ENCODE data around the gene PTPRN2. TPM values are rescaled to one million over a fixed set of nuclear protein-coding genes. Genes with fewer than 3 reads are reported as not detected.

The PTPRN2 gene
- total and polyA plus RNA-seq, 2 donors (not counting 1 experiment from before 2014, with no cell fraction given): 0.54 to 1.2 TPM

DNA sequence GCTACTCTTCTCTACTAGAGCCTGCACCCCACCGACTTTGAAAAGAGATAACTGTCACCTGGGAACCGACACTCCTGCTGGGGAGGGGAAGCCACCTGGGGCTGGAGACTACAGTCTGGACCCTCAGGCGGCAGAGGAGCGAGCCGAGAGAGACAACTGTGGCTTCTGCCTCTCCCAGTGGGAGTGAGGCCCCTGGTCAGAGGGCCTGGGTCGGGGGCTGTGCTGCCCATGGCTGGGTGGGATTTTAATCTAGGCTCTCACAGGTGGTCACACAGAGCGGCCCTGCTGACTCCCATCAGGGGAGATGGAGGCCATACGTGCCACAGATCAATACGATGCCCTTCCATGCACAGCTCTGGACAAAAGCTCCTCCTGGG is 878.7 kb downstream of the PTPRN2 start:
- DNase-seq (ENCODE audit: low read depth in 2 of 2): no peak

DNA sequence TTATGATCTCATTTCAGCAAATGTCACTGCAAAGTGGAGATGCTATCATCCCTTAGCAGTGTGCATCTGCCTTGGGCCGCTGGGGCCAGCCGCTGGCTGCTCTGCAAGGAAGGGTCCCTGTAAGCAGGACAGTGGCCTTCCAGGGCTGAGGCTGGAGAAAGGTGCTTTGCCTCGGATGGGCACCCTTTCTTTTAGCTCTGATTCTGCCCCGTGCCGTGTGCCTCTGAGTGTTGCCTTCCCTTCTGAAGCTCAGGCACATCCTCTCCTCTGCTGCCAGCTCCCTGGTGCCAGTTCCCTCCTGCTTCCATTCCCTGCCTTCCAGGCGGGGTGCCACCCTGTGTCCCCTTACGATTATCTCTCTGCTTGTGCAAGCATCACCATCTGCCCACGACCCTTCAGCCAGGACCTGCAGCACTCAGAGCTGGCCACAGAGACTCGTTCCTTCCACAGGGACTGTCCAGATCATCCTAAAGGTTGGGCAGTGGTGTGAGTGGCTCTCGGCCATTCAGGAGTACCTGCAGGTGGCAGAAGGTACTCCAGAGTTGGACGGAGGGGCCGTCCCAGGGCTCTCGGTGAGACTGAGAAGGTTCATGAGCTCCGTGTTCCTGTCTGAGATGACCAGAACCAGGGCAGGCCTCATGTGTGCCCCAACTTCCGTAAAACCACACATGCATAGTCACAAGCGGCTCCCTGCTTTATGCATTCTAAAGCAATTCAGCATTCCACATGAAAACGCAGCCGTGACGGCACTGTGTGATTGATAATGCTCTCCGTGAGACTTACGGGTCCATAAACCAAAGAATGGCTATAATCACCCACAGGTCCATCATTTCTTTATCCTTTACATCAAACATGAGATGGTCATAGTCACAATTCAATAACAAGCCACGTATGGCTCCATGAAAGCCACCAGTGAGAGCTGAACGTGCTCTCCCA is 879.4 kb downstream of the PTPRN2 start:
- no peak overlapping the region for H3K9ac ChIP-seq (ENCODE audit: insufficient read depth, low read length)
- DNase-seq (ENCODE audit: low read depth in 2 of 2): no peak
- H3K27me3 ChIP-seq (ENCODE audit: control insufficient read depth, insufficient read depth, low read length): no peaks in the 10 kb centered on the region
- no peaks in the 10 kb centered on the region for H3K36me3 ChIP-seq (ENCODE audit: control insufficient read depth, insufficient read depth, low read length)
- H3K4me2 ChIP-seq (ENCODE audit: extremely low read depth, insufficient read depth, low read length): no peak overlapping the region
- H4K20me1 ChIP-seq (ENCODE audit: control insufficient read depth, extremely low read depth, insufficient read depth, low read length): no peaks in the 10 kb centered on the region
- no peaks in the 10 kb centered on the region for H3K79me2 ChIP-seq (ENCODE audit: control insufficient read depth, insufficient read depth, low read length)
- H3K9me3 ChIP-seq (ENCODE audit: control insufficient read depth, insufficient read depth, low read depth, low read length): no peaks in the 10 kb centered on the region
- no peak overlapping the region for H2AFZ ChIP-seq (ENCODE audit: low read length)
- H3K4me3 ChIP-seq (replicated peaks in 1 of 4; ENCODE audit: control extremely low read depth in 1 of 4, insufficient read depth in 1 of 4, low read depth in 3 of 4, low read length in 4 of 4): no peak overlapping the region
- no peak overlapping the region for H3K27ac ChIP-seq (ENCODE audit: insufficient read depth, low read length)
- no peak for TF ChIP-seq CTCF (conservative IDR thresholded peaks at IDR 0.05 in 1 of 2, IDR thresholded peaks at IDR 0.05 in 1 of 2; ENCODE audit: low read depth in 1 of 2, low read length in 2 of 2)
- TF ChIP-seq EZH2 (IDR thresholded peaks at IDR 0.05; ENCODE audit: low read length, missing control alignments): no peak
- no peaks in the 10 kb centered on the region for H3K4me1 ChIP-seq (ENCODE audit: control insufficient read depth, extremely low read depth, insufficient read depth, low read length)

More for the DNA sequence above, 878.7 kb downstream of the PTPRN2 start:
- Histone ChIP-seq H3K4me3 (replicated peaks in 1 of 4; ENCODE audit: control extremely low read depth in 1 of 4, insufficient read depth in 1 of 4, low read depth in 3 of 4, low read length in 4 of 4) (no peak overlapping the region), H3K4me1 (ENCODE audit: control insufficient read depth, extremely low read depth, insufficient read depth, low read length) (no peaks in the 10 kb centered on the region), H3K9ac (ENCODE audit: insufficient read depth, low read length) (no peak overlapping the region), H3K79me2 (ENCODE audit: control insufficient read depth, insufficient read depth, low read length) (no peaks in the 10 kb centered on the region), H2AFZ (ENCODE audit: low read length) (no peak overlapping the region), H3K27me3 (ENCODE audit: control insufficient read depth, insufficient read depth, low read length) (no peaks in the 10 kb centered on the region), H3K27ac (ENCODE audit: insufficient read depth, low read length) (no peak overlapping the region), H3K36me3 (ENCODE audit: control insufficient read depth, insufficient read depth, low read length) (no peaks in the 10 kb centered on the region), H4K20me1 (ENCODE audit: control insufficient read depth, extremely low read depth, insufficient read depth, low read length) (no peaks in the 10 kb centered on the region), H3K9me3 (ENCODE audit: control insufficient read depth, insufficient read depth, low read depth, low read length) (no peaks in the 10 kb centered on the region), H3K4me2 (ENCODE audit: extremely low read depth, insufficient read depth, low read length) (no peak overlapping the region)
- TF ChIP-seq CTCF (conservative IDR thresholded peaks at IDR 0.05 in 1 of 2, IDR thresholded peaks at IDR 0.05 in 1 of 2; ENCODE audit: low read depth in 1 of 2, low read length in 2 of 2): no peak
- TF ChIP-seq EZH2 (IDR thresholded peaks at IDR 0.05; ENCODE audit: low read length, missing control alignments): no peak

GRCh38 chr7:157704365-157704764 is 883.3 kb downstream of the PTPRN2 start:
- H3K9me3 ChIP-seq (ENCODE audit: control insufficient read depth, insufficient read depth, low read depth, low read length): no peaks in the 10 kb centered on the region
- H3K36me3 ChIP-seq (ENCODE audit: control insufficient read depth, insufficient read depth, low read length): no peaks in the 10 kb centered on the region
- TF ChIP-seq EZH2 (IDR thresholded peaks at IDR 0.05; ENCODE audit: low read length, missing control alignments) (no peak), CTCF (conservative IDR thresholded peaks at IDR 0.05 in 1 of 2, IDR thresholded peaks at IDR 0.05 in 1 of 2; ENCODE audit: low read depth in 1 of 2, low read length in 2 of 2) (no peak)
- no peak overlapping the region for H2AFZ ChIP-seq (ENCODE audit: low read length)
- no peaks in the 10 kb centered on the region for H3K27me3 ChIP-seq (ENCODE audit: control insufficient read depth, insufficient read depth, low read length)
- DNase-seq (ENCODE audit: low read depth in 2 of 2): no peak
- H3K4me1 ChIP-seq (ENCODE audit: control insufficient read depth, extremely low read depth, insufficient read depth, low read length): no peaks in the 10 kb centered on the region
- no peak overlapping the region for H3K9ac ChIP-seq (ENCODE audit: insufficient read depth, low read length)
- H3K79me2 ChIP-seq (ENCODE audit: control insufficient read depth, insufficient read depth, low read length): no peaks in the 10 kb centered on the region
- no peak overlapping the region for H3K4me2 ChIP-seq (ENCODE audit: extremely low read depth, insufficient read depth, low read length)
- no peak overlapping the region for H3K27ac ChIP-seq (ENCODE audit: insufficient read depth, low read length)
- H4K20me1 ChIP-seq (ENCODE audit: control insufficient read depth, extremely low read depth, insufficient read depth, low read length): no peaks in the 10 kb centered on the region
- H3K4me3 ChIP-seq (replicated peaks in 1 of 4; ENCODE audit: control extremely low read depth in 1 of 4, insufficient read depth in 1 of 4, low read depth in 3 of 4, low read length in 4 of 4): no peak overlapping the region

Measured in fibroblast of lung (primary cell).